WTC11 (cell line): ENCODE measurements around the gene ATP4A. TPM values are rescaled to one million over a fixed set of nuclear protein-coding genes. Genes with fewer than 3 reads are reported as not detected.

Source experiments
- ATAC-seq: fragments of 200-7000 bp; cut with Tn5 transposase; 2 replicates; pipeline ENCODE4 v1.10.0; 2021; ENCODE audit warnings: mild to moderate bottlenecking, moderate library complexity
- CTCF ChIA-PET: fragments of 300-600 bp; sonication (Branson Sonifier 250); formaldehyde crosslinking; loops from one replicate; lab custom pipeline; 2021; ENCODE audit warnings: antibody characterized with exemption; lab: Charles Lee
- POLR2A ChIA-PET: fragments of 350-600 bp; sonication (Branson Sonifier 250); formaldehyde crosslinking; loops from one replicate; lab custom pipeline; 2021; ENCODE audit warnings: antibody characterized with exemption; lab: Charles Lee
- DNase-seq: peaks from one replicate; pipeline ENCODE4 v3.0.0; 2021; ENCODE audit warnings: low spot score
- H3K27ac Mint-ChIP-seq: 2 replicates; pipeline ENCODE4 v1.8.0; 2021; ENCODE audit warnings: mixed read lengths
- H3K27me3 Mint-ChIP-seq: 2 replicates; pipeline ENCODE4 v1.8.0; 2021; ENCODE audit warnings: low read depth, mild to moderate bottlenecking, moderate library complexity, mixed read lengths
- H3K36me3 Mint-ChIP-seq: 2 replicates; pipeline ENCODE4 v1.8.0; 2021; ENCODE audit warnings: mixed read lengths
- H3K4me1 Mint-ChIP-seq: 2 replicates; pipeline ENCODE4 v1.8.0; 2022; ENCODE audit warnings: mixed read lengths
- H3K4me3 Mint-ChIP-seq: 2 replicates; pipeline ENCODE4 v1.8.0; 2021; ENCODE audit warnings: mild to moderate bottlenecking, moderate library complexity, mixed read lengths
- H3K9me3 Mint-ChIP-seq: 2 replicates; pipeline ENCODE4 v1.8.0; 2021; ENCODE audit warnings: mixed read lengths
- CREM ChIP-seq: sonication (generic); formaldehyde crosslinking; IDR thresholded peaks from 2 replicates; pipeline ENCODE4 v1.8.1; 2022; ENCODE audit warnings: mild to moderate bottlenecking, missing genetic modification reagents, moderate library complexity
- E2F4 ChIP-seq: sonication (generic); formaldehyde crosslinking; IDR thresholded peaks from 2 replicates; pipeline ENCODE4 v1.8.1; 2022; ENCODE audit warnings: low read depth, mild to moderate bottlenecking, moderate library complexity, missing genetic modification reagents, borderline replicate concordance
- GABPB1 ChIP-seq: sonication (generic); formaldehyde crosslinking; IDR thresholded peaks from 2 replicates; pipeline ENCODE4 v1.8.1; 2023; ENCODE audit warnings: mild to moderate bottlenecking, missing genetic modification reagents
- GRHL2 ChIP-seq: fragments of 250-450 bp; sonication (Bioruptor Pico); IDR thresholded peaks from 2 replicates; pipeline ENCODE4 v1.8.0; 2022; ENCODE audit warnings: mild to moderate bottlenecking, moderate library complexity; ENCODE audit not compliant: insufficient replicate concordance, severe bottlenecking
- IRF1 ChIP-seq: sonication (generic); formaldehyde crosslinking; IDR thresholded peaks from 2 replicates; pipeline ENCODE4 v1.8.0; 2023; ENCODE audit warnings: missing genetic modification reagents
- IRF2 ChIP-seq: sonication (generic); formaldehyde crosslinking; IDR thresholded peaks from 2 replicates; pipeline ENCODE4 v1.8.0; 2022; ENCODE audit warnings: low read depth, missing genetic modification reagents, borderline replicate concordance
- MAX ChIP-seq: sonication (generic); formaldehyde crosslinking; IDR thresholded peaks from 2 replicates; pipeline ENCODE4 v1.8.0; 2022; ENCODE audit warnings: mild to moderate bottlenecking, missing genetic modification reagents
- SMAD4 ChIP-seq: sonication (generic); formaldehyde crosslinking; IDR thresholded peaks from 2 replicates; pipeline ENCODE4 v1.8.0; 2022; ENCODE audit warnings: mild to moderate bottlenecking, missing genetic modification reagents
- ZMAT4 ChIP-seq: fragments of 250-450 bp; sonication (Bioruptor Pico); IDR thresholded peaks from 2 replicates; pipeline ENCODE4 v1.9.0; 2021; ENCODE audit warnings: mild to moderate bottlenecking
- ZNF121 ChIP-seq: sonication (generic); formaldehyde crosslinking; IDR thresholded peaks from 2 replicates; pipeline ENCODE4 v1.8.0; 2023; ENCODE audit warnings: missing genetic modification reagents
- ZNF263 ChIP-seq: sonication (generic); formaldehyde crosslinking; IDR thresholded peaks from 2 replicates; pipeline ENCODE4 v1.8.1; 2022; ENCODE audit warnings: low read depth, mild to moderate bottlenecking, moderate library complexity, missing genetic modification reagents
- ZNF396 ChIP-seq: fragments of 250-450 bp; sonication (Bioruptor Pico); IDR thresholded peaks from 2 replicates; pipeline ENCODE4 v1.8.0; 2021; ENCODE audit warnings: mild to moderate bottlenecking, moderate library complexity, borderline replicate concordance
- ZNF416 ChIP-seq: fragments of 250-450 bp; sonication (Bioruptor Pico); IDR thresholded peaks from 2 replicates; pipeline ENCODE4 v1.9.0; 2021; ENCODE audit warnings: mild to moderate bottlenecking, inconsistent platforms
- ZNF532 ChIP-seq: fragments of 250-450 bp; sonication (Bioruptor Pico); IDR thresholded peaks from 2 replicates; pipeline ENCODE4 v1.9.0; 2021; ENCODE audit warnings: mild to moderate bottlenecking, borderline replicate concordance
- ZSCAN18 ChIP-seq: fragments of 250-450 bp; sonication (Bioruptor Pico); IDR thresholded peaks from 2 replicates; pipeline ENCODE4 v2.1.2; 2022; ENCODE audit warnings: mild to moderate bottlenecking, moderate library complexity
- total RNA-seq: library from RNA; stranded (reverse); gene quantifications from 3 replicates; pipeline ENCODE4 v1.2.3, GENCODE V29; 2021

Gene ATP4A
- total RNA-seq, 1 experiment from 2014 or later, result 0.59 TPM

GRCh38 chr19:35512831-35513627 is 50.4 kb downstream of the ATP4A start:
- ChIA-PET CTCF (interaction anchor here (0.6 to 2.3 kb wide), 7 partner anchors 17 to 325 kb away, joined by 3 to 19 read pairs (median 5); no protein-coding TSS in a partner anchor), POLR2A (interaction anchor here (0.5 to 1.6 kb wide), 4 partner anchors 17 to 98 kb away, joined by 3 to 5 read pairs (median 4); no protein-coding TSS in a partner anchor)
- no peak for ATAC-seq
- H3K9me3 Mint-ChIP-seq, result no peaks in the 10 kb centered on the region
- TF ChIP-seq MAX (CRISPR knock-in tag), result no peak
- TF ChIP-seq ZNF263 (CRISPR knock-in tag), result 0 out of 2 replicates have a peak, but pooled peaks have one; percentile 46
- no peak for TF ChIP-seq GRHL2 (CRISPR knock-in tag)
- H3K27me3 Mint-ChIP-seq, result peaks cover 20% of the 10 kb centered on the region
- no peak for DNase-seq
- H3K27ac Mint-ChIP-seq, result no peak overlapping the region
- H3K36me3 Mint-ChIP-seq, result peaks cover 6% of the 10 kb centered on the region
- peaks cover 22% of the 10 kb centered on the region for H3K4me1 Mint-ChIP-seq
- no peak overlapping the region for H3K4me3 Mint-ChIP-seq

- H3K4me3 Mint-ChIP-seq, result no peak overlapping the region
- H3K4me1 Mint-ChIP-seq, result peaks cover 24% of the 10 kb centered on the region
- TF ChIP-seq ZNF416 (CRISPR knock-in tag) (no peak), GABPB1 (CRISPR knock-in tag) (no peak), IRF1 (no peak), E2F4 (CRISPR knock-in tag) (no peak), IRF2 (CRISPR knock-in tag) (no peak), ZMAT4 (CRISPR knock-in tag) (no peak), ZNF532 (CRISPR knock-in tag) (no peak), CREM (CRISPR knock-in tag) (no peak), SMAD4 (CRISPR knock-in tag) (no peak), ZNF121 (CRISPR knock-in tag) (no peak), ZNF396 (CRISPR knock-in tag) (no peak), MAX (CRISPR knock-in tag) (no peak), ZSCAN18 (CRISPR knock-in tag) (no peak)
- peaks cover 19% of the 10 kb centered on the region for H3K36me3 Mint-ChIP-seq
- H3K27ac Mint-ChIP-seq, result no peak overlapping the region
- H3K27me3 Mint-ChIP-seq, result peaks cover 20% of the 10 kb centered on the region
- CTCF ChIA-PET, result interaction anchor here (1.0 to 4.0 kb wide), 14 partner anchors 9 to 467 kb away, joined by 3 to 62 read pairs (median 9); no protein-coding TSS in a partner anchor
- H3K9me3 Mint-ChIP-seq, result no peaks in the 10 kb centered on the region
- ATAC-seq (no peak), DNase-seq (no peak)
- POLR2A ChIA-PET, result interaction anchor here (1.1 to 1.2 kb wide), 3 partner anchors 12 to 37 kb away, joined by 3 to 4 read pairs (median 4); no protein-coding TSS in a partner anchor
These were observed 52.1 kb downstream of the ATP4A start for GRCh38 chr19:35511337-35511736.
